Neuronal stem cell (in vitro differentiated cells): ENCODE measurements around the gene FLNA.

Experiments used
- DNase-seq: peaks from one replicate; pipeline ENCODE4 v3.0.0-alpha.2; 2013; ENCODE audit warnings: low spot score
- H2AFZ ChIP-seq: one replicate; pipeline ENCODE4 v1.6.1; 2013; ENCODE audit warnings: mild to moderate bottlenecking, low read length, inconsistent platforms
- H2AK5ac ChIP-seq: 2 replicates; pipeline ENCODE4 v1.6.1; 2013; ENCODE audit warnings: low read depth, mild to moderate bottlenecking, inconsistent platforms, low read length, moderate library complexity, mixed read lengths
- H2BK120ac ChIP-seq: 2 replicates; pipeline ENCODE4 v1.6.1; 2013; ENCODE audit warnings: low read depth, mild to moderate bottlenecking, inconsistent platforms, low read length, moderate library complexity, mixed read lengths
- H2BK12ac ChIP-seq: one replicate; pipeline ENCODE4 v1.6.1; 2013; ENCODE audit warnings: low read length, inconsistent platforms
- H2BK15ac ChIP-seq: 2 replicates; pipeline ENCODE4 v1.6.1; 2013; ENCODE audit warnings: mild to moderate bottlenecking, low read length, inconsistent platforms, mixed read lengths
- H2BK5ac ChIP-seq: one replicate; pipeline ENCODE4 v1.6.1; 2013; ENCODE audit warnings: inconsistent platforms, mild to moderate bottlenecking, low read length, moderate library complexity
- H3K14ac ChIP-seq: one replicate; pipeline ENCODE4 v1.6.1; 2013; ENCODE audit warnings: low read length, inconsistent platforms
- H3K18ac ChIP-seq: 2 replicates; pipeline ENCODE4 v1.6.1; 2013; ENCODE audit warnings: low read length, inconsistent platforms
- H3K23ac ChIP-seq: 2 replicates; pipeline ENCODE4 v1.6.1; 2013; ENCODE audit warnings: low read depth, mild to moderate bottlenecking, mixed read lengths, low read length, inconsistent platforms; ENCODE audit not compliant: poor library complexity
- H3K27ac ChIP-seq: replicated peaks from 3 replicates; pipeline ENCODE4 v1.5.1; 2013; ENCODE audit warnings: low read length, inconsistent platforms
- H3K27me3 ChIP-seq, 3 experiments: 2 replicates each; pipeline ENCODE4 v1.6.1; 2013; ENCODE audit warnings: low read length in 3 of 3, mild to moderate bottlenecking in 2 of 3, inconsistent platforms in 1 of 3, low read depth in 1 of 3, mixed read lengths in 1 of 3, moderate library complexity in 1 of 3; ENCODE audit not compliant: control insufficient read depth in 3 of 3, insufficient read depth in 3 of 3
- H3K36me3 ChIP-seq, 2 donors: replicated peaks in 1 of 2; 2 replicates each; pipeline ENCODE4 v1.6.1; 2013; ENCODE audit warnings: low read length in 2 of 2; ENCODE audit not compliant: control insufficient read depth in 2 of 2, insufficient read depth in 2 of 2
- H3K4ac ChIP-seq: 2 replicates; pipeline ENCODE4 v1.6.1; 2013; ENCODE audit warnings: inconsistent platforms, mild to moderate bottlenecking, low read length, moderate library complexity
- H3K4me1 ChIP-seq, 2 donors: 1 replicate in 1 of 2; 2 replicates in 1 of 2; pipeline ENCODE4 v1.6.1; 2013; ENCODE audit warnings: low read length in 2 of 2, low read depth in 1 of 2; ENCODE audit not compliant: control insufficient read depth in 2 of 2, insufficient read depth in 1 of 2
- H3K4me2 ChIP-seq: one replicate; pipeline ENCODE4 v1.6.1; 2013; ENCODE audit warnings: mild to moderate bottlenecking, low read length, inconsistent platforms; ENCODE audit not compliant: insufficient read depth, poor library complexity, severe bottlenecking
- H3K4me3 ChIP-seq, 2 donors: 2 replicates each; pipeline ENCODE4 v1.5.1; 2013; ENCODE audit warnings: low read length in 2 of 2, mild to moderate bottlenecking in 2 of 2, inconsistent platforms in 1 of 2, moderate library complexity in 1 of 2
- H3K79me1 ChIP-seq: one replicate; pipeline ENCODE4 v1.6.1; 2013; ENCODE audit warnings: low read depth, mild to moderate bottlenecking, inconsistent platforms, low read length, moderate library complexity
- H3K9ac ChIP-seq: one replicate; pipeline ENCODE4 v1.6.1; 2013; ENCODE audit warnings: mild to moderate bottlenecking, low read depth, low read length, inconsistent platforms; ENCODE audit not compliant: poor library complexity
- H3K9me3 ChIP-seq, 2 donors: replicated peaks in 1 of 2; 2 replicates each; pipeline versions ENCODE3 to v1.6.1; 2013; ENCODE audit warnings: low read length in 2 of 2, mild to moderate bottlenecking in 2 of 2, inconsistent platforms in 1 of 2, low read depth in 1 of 2, mixed read lengths in 1 of 2, moderate library complexity in 1 of 2; ENCODE audit not compliant: control insufficient read depth in 2 of 2, insufficient read depth in 1 of 2
- H4K8ac ChIP-seq: one replicate; pipeline ENCODE4 v1.6.1; 2013; ENCODE audit warnings: low read depth, mild to moderate bottlenecking, inconsistent platforms, low read length, moderate library complexity
- H4K91ac ChIP-seq: one replicate; pipeline ENCODE4 v1.6.1; 2013; ENCODE audit warnings: low read length, low read depth, mild to moderate bottlenecking, inconsistent platforms; ENCODE audit not compliant: poor library complexity
- WGBS, 2 donors: extraction: QIAGEN DNeasy Blood & Tissue Kit; methylation state at CpG; one replicate each; pipeline ENCODE4 v1.1.7; 2013; ENCODE audit warnings: missing lambda C conversion rate in 2 of 2, mixed read lengths in 1 of 2; ENCODE audit not compliant: insufficient read length in 2 of 2, insufficient replicate concordance in 1 of 2; ENCODE audit errors: extremely low coverage in 2 of 2; 5-methylcytosine and 5-hydroxymethylcytosine counted together

FLNA gene

GRCh38 chrX:154403858-154404257, 29.4 kb upstream of the FLNA start:
- no peak overlapping the region for H2AFZ ChIP-seq
- H3K4ac ChIP-seq, result no peak overlapping the region
- peaks cover 4 to 8% of the 10 kb centered on the region in 2 donors for H3K4me1 ChIP-seq
- H3K9ac ChIP-seq, result no peak overlapping the region
- WGBS, 2 donors, result no CpG with 5 or more reads among the region's 4 CpGs
- no peak overlapping the region for H2BK5ac ChIP-seq
- no peak for DNase-seq
- H4K8ac ChIP-seq, result no peak overlapping the region
- no peaks in the 10 kb centered on the region for H3K9me3 ChIP-seq
- H2BK120ac ChIP-seq, result no peak overlapping the region
- no peak overlapping the region for H3K4me2 ChIP-seq
- H3K27ac ChIP-seq, result no peak overlapping the region
- no peaks in the 10 kb centered on the region for H3K27me3 ChIP-seq
- H2AK5ac ChIP-seq, result no peak overlapping the region
- no peak overlapping the region for H3K4me3 ChIP-seq
- H3K79me1 ChIP-seq, result no peaks in the 10 kb centered on the region
- no peak overlapping the region for H3K14ac ChIP-seq
- H2BK15ac ChIP-seq, result no peak overlapping the region
- H3K23ac ChIP-seq, result no peak overlapping the region
- no peak overlapping the region for H2BK12ac ChIP-seq
- H3K18ac ChIP-seq, result no peak overlapping the region
- peaks cover 18 to 26% of the 10 kb centered on the region in 2 donors for H3K36me3 ChIP-seq
- H4K91ac ChIP-seq, result no peak overlapping the region

GRCh38 chrX:154403192-154403591, 28.8 kb upstream of the FLNA start:
- Histone ChIP-seq H3K14ac (no peak overlapping the region), H3K18ac (no peak overlapping the region), H2BK12ac (no peak overlapping the region), H2BK120ac (no peak overlapping the region), H3K4ac (no peak overlapping the region), H2BK5ac (no peak overlapping the region), H2AK5ac (no peak overlapping the region), H2BK15ac (no peak overlapping the region), H3K4me2 (no peak overlapping the region), H3K23ac (no peak overlapping the region), H3K9ac (no peak overlapping the region), H3K4me1 (peaks cover 4 to 6% of the 10 kb centered on the region in 2 donors), H3K9me3 (no peaks in the 10 kb centered on the region), H3K27me3 (no peaks in the 10 kb centered on the region), H2AFZ (no peak overlapping the region), H3K36me3 (peaks cover 18 to 27% of the 10 kb centered on the region in 2 donors), H3K79me1 (peaks cover 2% of the 10 kb centered on the region), H3K27ac (no peak overlapping the region), H4K91ac (no peak overlapping the region), H4K8ac (no peak overlapping the region), H3K4me3 (no peak overlapping the region)
- no peak for DNase-seq
- WGBS, 2 donors, result no CpG with 5 or more reads among the region's 10 CpGs

GRCh38 chrX:154402622-154403127, 28.2 kb upstream of the FLNA start:
- Histone ChIP-seq H2BK12ac (no peak overlapping the region), H3K4me2 (no peak overlapping the region), H3K23ac (no peak overlapping the region), H2AFZ (no peak overlapping the region), H3K14ac (no peak overlapping the region), H3K4me1 (peaks cover 4 to 6% of the 10 kb centered on the region in 2 donors), H3K79me1 (peaks cover 2% of the 10 kb centered on the region), H3K18ac (no peak overlapping the region), H2AK5ac (no peak overlapping the region), H2BK5ac (no peak overlapping the region), H3K36me3 (peaks cover 18 to 27% of the 10 kb centered on the region in 2 donors), H3K4me3 (no peak overlapping the region), H3K9me3 (no peaks in the 10 kb centered on the region), H4K8ac (no peak overlapping the region), H3K27ac (no peak overlapping the region), H3K9ac (peak overlapping the region; percentile 4), H4K91ac (no peak overlapping the region), H3K27me3 (no peaks in the 10 kb centered on the region), H2BK15ac (no peak overlapping the region), H3K4ac (no peak overlapping the region), H2BK120ac (no peak overlapping the region)
- DNase-seq, result no peak
- no CpG with 5 or more reads among the region's 19 CpGs for WGBS, 2 donors

GRCh38 chrX:154401918-154402621, 27.6 kb upstream of the FLNA start:
- Histone ChIP-seq H3K27me3 (no peaks in the 10 kb centered on the region), H4K91ac (no peak overlapping the region), H2BK5ac (no peak overlapping the region), H3K79me1 (peaks cover 2% of the 10 kb centered on the region), H3K27ac (no peak overlapping the region), H3K9ac (no peak overlapping the region), H3K36me3 (peaks cover 18 to 27% of the 10 kb centered on the region in 2 donors), H3K4me3 (no peak overlapping the region), H2AFZ (no peak overlapping the region), H3K4me1 (peaks cover 4 to 6% of the 10 kb centered on the region in 2 donors), H3K14ac (no peak overlapping the region), H4K8ac (no peak overlapping the region), H2BK12ac (no peak overlapping the region), H2AK5ac (no peak overlapping the region), H3K23ac (no peak overlapping the region), H3K18ac (no peak overlapping the region), H2BK15ac (no peak overlapping the region), H3K4me2 (no peak overlapping the region), H3K4ac (no peak overlapping the region), H2BK120ac (no peak overlapping the region), H3K9me3 (no peaks in the 10 kb centered on the region)
- DNase-seq, result no peak
- no CpG with 5 or more reads among the region's 6 CpGs for WGBS, 2 donors
